ENCODE measurements around the gene HINT1. TPM values are rescaled to one million over a fixed set of nuclear protein-coding genes. Genes with fewer than 3 reads are reported as not detected.

The HINT1 gene
- polyA plus RNA-seq, 3 donors: 148 to 223 (median 191) TPM

DNA sequence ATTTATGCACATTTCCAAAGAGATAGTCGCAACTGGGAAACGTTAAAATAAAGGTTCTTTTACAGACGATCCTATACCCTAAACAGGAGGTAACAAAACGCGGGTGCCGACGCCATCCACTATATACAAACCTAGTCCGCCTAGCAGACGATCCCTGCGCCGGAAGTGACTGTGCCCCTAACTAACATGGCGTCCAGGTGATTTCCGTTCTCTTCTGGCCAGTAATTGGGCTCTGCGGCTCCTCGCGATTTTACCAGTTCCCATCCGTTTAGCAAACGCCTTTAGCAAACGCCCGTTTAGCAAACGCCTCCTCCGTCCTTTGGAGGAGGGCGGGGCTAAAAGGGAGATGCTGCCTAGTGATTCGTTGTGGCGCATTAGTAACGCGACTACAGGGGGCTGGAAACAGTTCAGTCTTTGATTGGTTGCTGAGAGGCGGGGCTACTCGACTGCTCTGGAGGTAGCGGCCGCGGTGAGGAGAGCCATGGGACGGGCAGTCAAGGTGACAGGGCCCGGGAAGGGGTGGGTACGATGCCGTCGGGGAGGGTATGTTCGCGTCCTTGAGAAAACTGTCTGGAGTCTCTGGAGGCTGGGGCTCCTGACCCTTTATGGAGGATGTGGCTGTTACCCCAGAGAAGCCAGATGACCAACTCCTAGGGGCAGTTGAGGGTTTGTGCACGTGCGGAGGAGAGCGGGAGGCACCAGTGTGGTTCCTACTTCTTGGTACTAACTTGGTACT is 5.7 kb upstream of the HINT1 start, which contains the start of gene LYRM7:
Gene LYRM7 (plus strand): TSS at position 405 of the 736 bp plus-strand sequence. CDS start 77 bp downstream, at position 482.
- no peak for TF ChIP-seq CTCF (IDR thresholded peaks at IDR 0.05)
- Mint-ChIP-seq H3K36me3 (no peaks in the 10 kb centered on the region), H3K27me3 (ENCODE audit: low read depth in 3 of 3) (peaks cover 0 to 4% (median 0%) of the 10 kb centered on the region in 3 donors), H3K27ac (peak within 1 kb of the TSS; percentile 89 to 97 (median 95)), H3K4me1 (peaks cover 28% of the 10 kb centered on the region), H3K4me3 (peak within 1 kb of the TSS; percentile 94 to 96), H3K9me3 (no peaks in the 10 kb centered on the region)
- Histone ChIP-seq H3K4me1 (ENCODE audit: control insufficient read depth in 1 of 2, insufficient read depth in 2 of 2, low read length in 2 of 2) (peaks cover 17 to 20% of the 10 kb centered on the region in 2 donors), H3K79me2 (ENCODE audit: insufficient read depth, low read length) (peaks cover 34% of the 10 kb centered on the region), H3K4me2 (replicated peaks; ENCODE audit: extremely low read depth, low read length, poor library complexity, severe bottlenecking) (peak within 1 kb of the TSS; percentile 76), H3K9me3 (replicated peaks in 1 of 2; ENCODE audit: control insufficient read depth in 1 of 2, insufficient read depth in 1 of 2, low read length in 2 of 2) (no peaks in the 10 kb centered on the region), H4K20me1 (ENCODE audit: insufficient read depth, low read length) (no peaks in the 10 kb centered on the region), H3K27ac (ENCODE audit: low read depth in 1 of 2, low read length in 2 of 2) (peak within 1 kb of the TSS; percentile 61 to 86), H2AFZ (ENCODE audit: insufficient read depth, low read depth, low read length, poor library complexity, severe bottlenecking) (peak within 1 kb of the TSS; percentile 92), H3K4me3 (replicated peaks in 1 of 3; ENCODE audit: low read depth in 2 of 3, low read length in 3 of 3) (peak within 1 kb of the TSS; percentile 58 to 84 (median 59)), H3K27me3 (ENCODE audit: control insufficient read depth in 2 of 2, insufficient read depth in 2 of 2, low read length in 2 of 2) (no peaks in the 10 kb centered on the region), H3K36me3 (replicated peaks in 1 of 2; ENCODE audit: control insufficient read depth in 1 of 2, insufficient read depth in 2 of 2, low read length in 2 of 2) (no peaks in the 10 kb centered on the region), H3K9ac (ENCODE audit: insufficient read depth, low read length, poor library complexity, severe bottlenecking) (peak within 1 kb of the TSS; percentile 69)
- intact Hi-C loops (cut with micrococcal nuclease): loop anchor here in 1 of 2 donors (5.0 kb wide), 1 partner anchor 82 kb away; no protein-coding TSS in a partner anchor
- under 1% methylated on average over 38 of the region's 42 CpGs for WGBS (ENCODE audit: insufficient coverage)
- peak; percentile 97 to 100 (median 97) for DNase-seq

GRCh38 chr5:131169810-131170539 is 4.9 kb upstream of the HINT1 start:
- H3K4me1 Mint-ChIP-seq: peaks cover 33% of the 10 kb centered on the region
- intact Hi-C loops (cut with micrococcal nuclease): loop anchor here (5.0 to 10.0 kb wide), 2 partner anchors 82 to 85 kb away; no protein-coding TSS in a partner anchor
- peak overlapping the region; percentile 69 for H3K9ac ChIP-seq (ENCODE audit: insufficient read depth, low read length, poor library complexity, severe bottlenecking)
- H3K4me1 ChIP-seq (ENCODE audit: control insufficient read depth in 1 of 2, insufficient read depth in 2 of 2, low read length in 2 of 2): peaks cover 23 to 27% of the 10 kb centered on the region in 2 donors
- 83% methylated on average over 1 of the region's 16 CpGs for WGBS (ENCODE audit: insufficient coverage)
- H3K9me3 ChIP-seq (replicated peaks in 1 of 2; ENCODE audit: control insufficient read depth in 1 of 2, insufficient read depth in 1 of 2, low read length in 2 of 2): no peaks in the 10 kb centered on the region
- H3K27ac ChIP-seq (ENCODE audit: low read depth in 1 of 2, low read length in 2 of 2): peak overlapping the region in 1 of 2 donors; percentile 86
- peak overlapping the region; percentile 58 to 84 (median 59) for H3K4me3 ChIP-seq (replicated peaks in 1 of 3; ENCODE audit: low read depth in 2 of 3, low read length in 3 of 3)
- DNase-seq: no peak
- H3K36me3 Mint-ChIP-seq: no peaks in the 10 kb centered on the region
- peaks cover 0 to 4% (median 0%) of the 10 kb centered on the region in 3 donors for H3K27me3 Mint-ChIP-seq (ENCODE audit: low read depth in 3 of 3)
- peaks cover 33% of the 10 kb centered on the region for H3K79me2 ChIP-seq (ENCODE audit: insufficient read depth, low read length)
- no peak for TF ChIP-seq CTCF (IDR thresholded peaks at IDR 0.05)
- H3K4me2 ChIP-seq (replicated peaks; ENCODE audit: extremely low read depth, low read length, poor library complexity, severe bottlenecking): peak overlapping the region; percentile 76
- peak overlapping the region; percentile 92 for H2AFZ ChIP-seq (ENCODE audit: insufficient read depth, low read depth, low read length, poor library complexity, severe bottlenecking)
- H3K36me3 ChIP-seq (replicated peaks in 1 of 2; ENCODE audit: control insufficient read depth in 1 of 2, insufficient read depth in 2 of 2, low read length in 2 of 2): no peaks in the 10 kb centered on the region
- peak overlapping the region; percentile 94 to 96 for H3K4me3 Mint-ChIP-seq
- no peaks in the 10 kb centered on the region for H3K27me3 ChIP-seq (ENCODE audit: control insufficient read depth in 2 of 2, insufficient read depth in 2 of 2, low read length in 2 of 2)
- H4K20me1 ChIP-seq (ENCODE audit: insufficient read depth, low read length): no peaks in the 10 kb centered on the region
- H3K9me3 Mint-ChIP-seq: no peaks in the 10 kb centered on the region
- peak overlapping the region; percentile 75 to 96 (median 93) for H3K27ac Mint-ChIP-seq

Measured in CD14-positive monocyte (primary cell).